ENCODE results near the gene OSBPL9.

OSBPL9 gene

DNA sequence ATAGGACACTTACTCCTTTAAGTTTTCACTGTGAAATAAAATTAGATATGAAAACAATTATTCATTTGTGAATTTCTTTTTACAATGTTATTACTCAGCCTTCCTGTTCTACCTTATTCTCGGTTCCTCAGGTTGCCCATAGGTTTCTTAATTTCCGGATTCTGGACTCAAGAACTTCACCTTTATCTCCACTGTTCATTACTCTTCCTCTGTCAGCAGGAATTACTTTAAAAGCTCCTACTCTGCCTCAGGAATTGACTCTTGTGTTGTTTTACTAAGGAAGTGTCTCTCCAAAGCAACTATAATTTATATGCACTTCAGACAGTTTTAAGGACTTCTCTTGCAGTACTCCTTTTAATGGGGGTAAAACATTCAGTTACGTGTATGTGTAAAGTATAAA, 123.8 kb downstream of the OSBPL9 start:
- no peak for DNase-seq

DNA sequence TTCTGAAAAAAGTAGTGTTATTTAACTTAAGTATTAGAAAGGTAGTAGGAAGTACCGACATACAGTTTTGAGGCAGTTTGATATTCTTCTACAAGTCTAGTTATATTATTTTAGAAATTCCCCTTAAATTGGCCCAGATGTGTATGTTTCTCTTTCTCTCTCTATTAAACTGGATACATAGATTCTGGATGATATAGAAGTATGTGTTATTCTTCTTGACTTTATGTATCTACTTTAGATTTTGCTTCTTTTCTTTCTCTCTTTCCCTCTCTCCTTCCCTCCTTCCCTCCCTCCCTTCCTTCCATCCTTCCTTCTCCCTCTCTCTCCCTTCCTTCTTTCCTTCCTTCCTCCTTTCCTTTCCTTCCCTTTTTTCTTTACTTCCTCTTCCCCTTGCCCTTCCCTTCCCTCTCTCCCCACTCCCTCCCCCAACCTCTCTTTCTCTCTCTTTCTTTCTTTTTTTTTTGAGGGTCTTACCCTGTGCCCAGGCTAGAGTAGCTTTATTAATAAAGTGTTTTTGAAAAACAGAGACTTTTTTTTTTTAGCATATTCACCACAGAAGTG, 124.3 kb downstream of the OSBPL9 start:
- DNase-seq, result no peak

DNA sequence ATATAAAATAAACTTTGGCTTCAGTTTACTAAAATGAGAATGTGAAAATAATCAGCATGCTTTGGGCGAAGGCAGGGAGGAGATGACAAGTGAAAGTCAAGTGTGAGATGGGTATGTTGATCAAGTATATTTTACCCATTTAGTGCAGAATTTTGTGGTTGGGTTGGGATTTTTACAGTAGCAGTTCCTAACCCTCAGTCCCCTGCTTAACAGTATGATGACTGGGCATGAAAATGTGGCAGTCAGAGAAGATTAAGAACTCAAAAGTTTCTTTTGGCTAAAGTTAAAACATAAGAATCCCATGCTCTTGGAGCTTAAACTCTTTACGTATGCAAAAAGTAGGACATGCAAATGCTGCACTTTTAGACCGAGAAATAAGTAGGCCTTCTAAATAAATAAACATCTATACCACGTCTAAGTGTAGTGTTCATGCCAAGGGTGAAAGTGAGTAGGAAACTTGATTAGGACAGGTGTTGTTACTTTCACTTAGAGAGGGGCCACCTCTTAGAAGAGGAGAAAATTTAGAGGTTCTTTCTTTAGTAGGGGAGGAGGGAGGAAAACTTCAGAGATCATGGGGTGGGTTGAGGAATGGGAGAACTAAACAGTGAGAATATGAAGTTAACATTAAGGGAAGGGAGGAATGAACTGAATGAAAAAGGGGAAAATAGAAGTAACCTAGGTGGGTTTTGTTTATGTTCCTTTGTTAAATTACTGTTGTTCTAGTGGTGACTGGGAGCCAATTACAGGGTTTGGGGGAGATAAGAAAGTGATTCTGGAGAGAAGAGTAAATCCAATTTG, 127.8 kb downstream of the OSBPL9 start:
- DNase-seq, result no peak

DNA sequence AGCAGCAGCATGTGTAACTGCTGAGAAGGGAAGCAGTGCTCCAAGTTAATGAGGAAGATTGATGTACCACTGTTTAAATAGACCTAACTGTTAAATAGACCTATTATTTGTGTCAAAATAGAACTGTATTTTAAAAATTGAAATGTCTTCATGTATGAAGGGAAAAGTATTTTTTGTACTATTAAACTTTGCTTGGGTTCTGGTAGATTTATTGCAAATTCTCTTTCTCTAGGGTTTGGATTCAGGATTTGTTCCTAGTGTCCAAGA, 128.3 kb downstream of the OSBPL9 start:
- DNase-seq, result no peak

DNA sequence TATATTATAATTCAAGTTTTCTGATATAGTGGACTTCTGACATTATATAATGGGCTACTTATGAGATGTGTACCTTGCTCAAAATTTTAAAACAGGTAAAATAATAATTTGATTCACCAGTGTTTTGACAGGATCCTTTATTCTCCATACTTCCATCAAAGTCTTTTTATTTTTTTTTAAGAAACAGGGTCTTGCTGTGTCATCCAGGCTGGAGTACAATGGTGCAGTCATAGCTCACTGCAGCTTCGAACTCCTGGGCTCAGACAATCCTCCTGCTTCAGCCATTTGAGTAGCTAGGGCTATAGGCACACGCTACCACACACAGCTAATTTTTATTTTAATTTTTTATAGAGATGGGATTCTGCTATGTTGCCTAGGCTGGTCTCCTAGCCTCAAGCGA, 132.3 kb downstream of the OSBPL9 start:
- DNase-seq, result no peak

DNA sequence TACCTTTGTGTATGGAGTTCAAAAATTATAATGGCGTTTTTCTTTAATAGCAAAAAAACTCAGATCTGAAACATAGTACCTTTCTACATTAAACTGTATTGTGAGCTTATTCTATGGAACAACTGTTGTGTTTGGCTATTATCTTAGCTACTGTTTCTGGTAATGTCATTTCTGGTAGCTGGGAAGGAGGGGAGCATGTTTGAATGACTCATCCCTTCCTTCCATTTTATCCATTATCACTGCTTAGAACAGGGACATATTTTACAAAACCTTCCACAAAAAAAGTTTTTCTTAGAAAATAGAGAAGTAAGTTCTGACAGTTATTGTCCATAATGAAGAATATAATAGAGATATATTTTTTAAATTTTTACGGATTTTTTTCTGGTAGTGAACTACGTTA, 133.3 kb downstream of the OSBPL9 start:
- no peak for DNase-seq

DNA sequence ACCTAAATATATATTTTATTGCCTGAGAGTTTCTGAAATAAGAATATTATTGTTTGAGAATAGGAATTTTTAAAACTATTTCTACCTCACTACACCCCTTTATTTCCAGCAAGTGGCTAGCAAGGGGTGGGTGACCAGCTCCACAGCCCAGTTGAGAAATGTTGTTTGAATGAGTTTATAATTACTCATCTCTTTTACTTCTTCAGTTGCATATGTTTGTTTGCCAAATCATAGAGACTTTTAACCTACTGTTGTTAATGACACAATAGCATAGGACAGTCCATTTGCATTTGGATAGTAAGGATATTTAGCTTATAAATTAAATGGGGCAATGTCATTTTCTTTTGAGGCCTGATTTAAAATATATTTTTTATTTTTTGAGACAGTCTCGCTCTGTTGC, 133.8 kb downstream of the OSBPL9 start:
- no peak for DNase-seq

DNA sequence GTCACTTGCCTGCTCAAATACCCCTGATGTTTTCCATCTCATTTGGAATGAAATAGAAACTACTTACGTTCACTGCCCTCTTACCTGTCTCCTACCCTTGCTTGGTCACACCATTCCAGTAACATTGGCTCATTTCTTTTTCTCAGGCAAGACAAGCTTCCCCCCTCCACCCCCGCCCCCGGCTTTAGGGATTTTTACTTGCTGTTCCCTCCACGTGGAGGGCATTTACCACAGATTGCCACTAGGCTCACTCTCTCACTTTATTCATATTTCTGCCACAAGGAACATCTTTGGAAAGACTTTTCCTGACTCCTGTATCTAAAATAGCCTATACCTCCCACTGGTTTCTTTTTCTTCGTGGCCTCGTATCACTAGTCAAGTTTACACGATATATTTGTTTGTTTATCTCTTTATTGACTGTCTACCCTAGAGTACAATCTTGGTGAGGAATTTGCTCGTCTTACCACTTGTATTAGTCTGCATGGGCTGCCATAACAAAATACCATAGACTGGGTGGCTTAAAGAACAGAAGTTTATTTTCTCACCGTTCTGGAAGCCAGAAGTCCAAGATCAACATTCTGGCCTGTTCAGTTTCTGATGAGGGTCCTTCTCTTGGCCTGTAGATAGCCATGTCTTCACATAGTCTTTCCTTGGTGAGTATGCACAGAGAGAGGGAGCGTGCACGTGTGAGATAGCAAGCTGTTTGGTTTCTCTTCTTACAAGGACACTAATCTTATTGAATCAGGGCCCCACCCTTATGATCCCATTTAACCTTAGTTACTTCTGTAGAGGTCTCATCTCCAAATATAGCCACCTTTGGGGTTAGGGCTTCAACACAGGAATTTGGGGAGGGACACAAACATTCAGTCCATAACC, 135.4 kb downstream of the OSBPL9 start:
- DNase-seq, result no peak

DNA sequence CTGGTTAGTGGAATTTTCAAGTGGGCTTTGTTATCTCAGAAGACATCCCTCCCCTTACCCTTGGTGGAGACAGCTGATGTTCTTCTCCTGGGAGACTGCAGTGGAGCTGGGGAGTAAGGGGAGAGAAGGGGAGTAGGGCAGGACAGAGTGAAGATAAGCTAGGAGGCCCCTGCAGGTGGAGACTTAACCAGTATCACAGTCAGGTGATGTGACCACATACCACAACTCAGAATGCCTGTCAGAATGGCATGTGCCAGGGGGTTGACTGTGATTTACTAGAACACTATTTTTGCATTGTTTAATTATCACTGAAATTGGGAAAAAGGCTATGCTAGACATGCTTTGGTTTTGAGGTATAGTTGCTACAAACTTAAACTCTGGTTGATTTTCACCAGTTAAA, 137.1 kb downstream of the OSBPL9 start:
- no peak for DNase-seq

DNA sequence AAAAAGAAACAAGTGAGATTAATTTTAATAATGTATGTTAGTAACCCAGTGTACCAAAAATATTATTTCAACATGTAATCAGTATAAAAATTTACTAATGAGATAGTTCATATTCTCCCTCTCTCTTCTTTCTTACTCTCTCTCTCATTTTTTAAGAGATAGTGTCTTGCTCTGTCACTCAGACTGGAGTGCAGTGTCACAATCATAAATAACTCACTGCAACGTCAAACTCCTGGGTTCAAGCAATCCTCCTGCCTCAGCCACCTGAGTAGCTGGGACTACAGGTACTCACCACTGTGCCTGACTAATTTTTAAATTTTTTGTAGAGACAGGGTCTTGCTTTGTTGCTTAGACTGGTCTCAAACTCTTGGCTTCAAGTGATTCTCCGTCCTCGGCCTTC, 137.8 kb downstream of the OSBPL9 start:
- DNase-seq, result no peak

DNA sequence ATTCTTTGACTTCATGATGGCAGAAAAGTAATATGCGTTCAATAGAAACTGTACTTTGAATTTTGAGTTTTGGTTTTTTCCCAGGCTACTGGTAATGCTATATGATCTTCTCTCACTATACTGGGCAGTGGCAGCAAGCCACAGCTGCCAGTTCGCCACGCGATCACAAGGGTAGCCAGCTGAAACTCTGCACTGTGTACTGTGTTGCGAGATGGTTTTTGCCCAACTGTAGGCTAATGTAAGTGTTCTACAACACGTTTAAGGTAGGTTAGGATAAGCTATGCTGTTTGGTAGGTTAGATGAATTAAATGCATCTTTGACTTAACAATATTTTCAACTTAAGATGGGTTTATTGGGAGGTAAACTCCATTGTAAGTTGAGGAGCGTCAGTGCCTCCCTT, 138.5 kb downstream of the OSBPL9 start:
- DNase-seq, result no peak

DNA sequence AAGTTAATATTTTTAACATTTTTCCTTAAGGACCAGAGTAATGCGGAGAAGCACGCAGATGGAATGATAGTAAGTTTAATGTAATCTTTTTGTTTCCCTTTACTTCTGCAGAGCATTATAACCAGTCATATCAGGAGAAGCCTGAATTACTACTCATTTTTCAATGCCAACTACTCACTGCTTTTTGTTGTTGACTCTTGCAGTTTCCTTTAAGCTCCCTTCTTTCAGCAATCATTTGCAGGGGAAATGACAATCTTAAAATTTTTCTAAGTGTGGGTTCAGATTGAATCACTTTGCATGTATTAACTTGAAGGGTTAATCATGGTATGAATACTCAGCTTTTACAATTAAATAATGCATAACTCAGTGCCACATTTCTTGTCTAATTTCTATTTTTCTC, 139.4 kb downstream of the OSBPL9 start:
- DNase-seq, result no peak

DNA sequence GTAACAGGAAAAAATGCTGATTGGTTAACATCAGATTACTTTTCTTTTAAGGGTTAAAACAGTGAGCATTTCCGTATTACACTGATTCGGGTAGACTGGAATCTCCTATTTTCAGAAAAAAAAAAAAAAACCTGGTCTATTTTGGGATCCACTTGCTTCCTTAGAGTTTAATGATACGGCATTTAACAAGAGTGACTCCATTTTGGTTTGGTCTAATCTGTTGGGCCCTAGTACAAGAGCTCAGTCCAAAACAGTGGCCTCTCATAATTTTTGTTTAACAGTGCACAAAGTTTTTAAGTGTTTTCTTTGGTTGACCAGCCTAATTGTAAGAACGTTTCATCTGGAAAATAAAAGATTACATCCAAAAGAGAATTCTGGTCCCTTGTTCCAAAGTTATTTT, 141.4 kb downstream of the OSBPL9 start:
- DNase-seq, result no peak

DNA sequence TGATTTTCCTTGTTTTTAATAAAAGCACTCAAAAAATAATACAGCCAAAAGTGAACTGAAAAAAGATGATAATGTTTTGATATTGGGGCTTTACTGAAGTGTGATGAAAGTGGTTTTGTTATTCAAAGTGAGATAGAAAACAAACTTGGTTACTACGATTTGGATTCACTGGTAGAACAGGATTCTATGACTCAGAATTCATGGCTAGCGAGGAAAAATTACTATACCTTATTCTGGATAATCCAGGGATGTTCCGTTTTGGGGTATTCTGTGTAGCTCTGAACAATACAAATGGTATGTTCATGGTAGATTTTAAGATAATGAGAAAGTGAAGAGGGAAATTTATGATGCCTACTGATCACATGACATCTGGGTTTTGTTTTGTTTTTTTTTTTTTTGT, 144.0 kb downstream of the OSBPL9 start:
- DNase-seq, result no peak

DNA sequence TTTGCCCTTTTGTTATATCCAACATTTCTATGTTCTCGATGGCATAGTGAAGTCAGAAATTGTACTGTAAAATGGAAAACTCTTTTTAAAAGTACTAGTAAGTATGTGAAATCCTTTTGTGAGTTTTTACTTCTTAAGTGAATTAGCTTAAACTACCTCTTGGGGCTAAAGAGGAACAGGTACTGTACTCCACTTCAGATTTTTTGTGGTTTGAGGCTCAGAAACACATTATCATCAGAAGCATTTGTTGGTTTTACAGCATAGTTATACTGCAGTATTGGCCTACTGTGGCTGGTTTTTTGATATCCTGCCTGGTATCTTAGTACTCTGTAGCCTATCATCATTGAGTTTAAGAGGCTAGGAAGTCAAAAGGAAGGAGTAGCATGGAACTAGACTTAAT, 144.5 kb downstream of the OSBPL9 start:
- DNase-seq, result no peak

DNA sequence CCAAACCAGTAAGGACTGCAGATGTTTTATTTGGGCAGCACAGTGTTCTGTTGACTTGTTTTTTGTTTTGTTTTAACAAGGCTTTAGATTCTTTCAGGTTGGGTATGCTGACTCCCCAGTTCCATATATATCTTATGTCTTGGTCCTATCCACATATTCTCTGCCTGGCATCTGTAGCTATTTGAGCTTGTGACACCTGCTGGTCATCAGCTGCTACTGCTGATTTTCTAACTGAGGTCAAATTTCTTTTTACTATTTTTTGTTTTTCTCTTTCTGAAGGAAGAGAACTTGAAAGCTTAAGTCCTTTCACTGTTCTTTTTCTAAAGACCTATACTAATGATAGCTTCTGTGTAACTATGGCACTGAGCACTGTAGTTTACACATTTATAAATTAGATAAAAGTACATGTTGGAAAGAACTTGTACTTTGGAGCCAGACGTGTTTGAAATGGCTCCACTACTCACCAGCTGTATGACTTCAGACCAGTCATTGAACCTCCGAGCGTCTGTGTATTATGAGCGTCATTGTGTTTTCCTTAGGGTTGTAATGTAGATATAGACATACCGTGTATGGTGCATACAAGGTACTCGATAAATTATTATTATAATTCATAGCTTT, 152.2 kb downstream of the OSBPL9 start:
- no peak for DNase-seq

DNA sequence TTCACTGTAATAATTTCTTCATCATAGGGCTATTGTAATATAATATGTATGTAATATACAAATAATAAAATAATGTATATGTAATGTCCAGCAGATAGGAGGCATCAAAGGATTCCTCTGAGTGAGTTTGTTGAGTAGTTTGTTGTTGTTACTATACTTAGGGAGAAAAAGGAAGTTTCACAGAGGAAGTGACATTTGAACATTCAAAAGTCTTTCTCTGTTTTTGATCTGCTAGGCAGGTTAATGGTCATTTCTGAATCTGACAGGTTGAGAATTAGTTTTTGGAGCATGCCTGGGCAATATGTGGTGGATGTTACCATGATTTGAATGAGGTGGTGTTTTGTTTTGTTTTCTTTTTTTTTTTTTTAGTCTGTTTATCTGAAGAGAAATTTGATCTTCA, 159.5 kb downstream of the OSBPL9 start:
- no peak for DNase-seq

DNA sequence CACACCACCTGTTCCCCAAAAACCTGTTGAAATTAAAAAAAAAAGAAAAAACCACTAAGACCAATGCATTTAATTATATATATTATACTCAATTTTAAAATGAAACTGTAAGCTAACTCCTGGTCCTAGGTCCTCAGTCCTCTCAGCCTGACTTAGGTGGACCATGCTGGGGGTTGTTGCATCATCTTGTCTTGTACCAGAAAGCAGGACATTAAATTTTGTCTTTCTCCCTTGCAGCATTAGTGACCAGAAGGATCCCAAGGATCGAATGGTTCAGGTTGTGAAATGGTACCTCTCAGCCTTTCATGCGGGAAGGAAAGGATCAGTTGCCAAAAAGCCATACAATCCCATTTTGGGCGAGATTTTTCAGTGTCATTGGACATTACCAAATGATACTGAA, 164.0 kb downstream of the OSBPL9 start:
- DNase-seq, result no peak

DNA sequence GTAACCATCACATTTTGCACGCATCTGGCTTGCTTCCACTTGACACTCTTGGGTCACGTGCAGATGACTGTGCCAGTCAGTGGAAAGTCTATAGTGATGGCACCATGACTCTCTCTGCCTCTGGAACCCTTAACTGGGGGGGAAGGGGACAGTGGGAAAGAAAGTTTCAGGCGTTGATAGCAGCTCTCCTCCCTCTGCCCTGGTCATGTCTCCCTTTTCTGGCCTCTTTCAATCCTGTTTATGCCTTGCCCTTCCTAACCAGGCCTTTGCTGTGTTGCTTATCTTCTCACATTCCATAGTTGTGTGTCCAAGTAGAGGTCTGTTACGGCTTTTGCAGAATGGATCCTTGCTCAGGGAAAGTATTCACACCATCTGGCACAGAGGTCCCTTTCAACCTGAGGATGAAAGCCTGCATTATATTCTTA, 168.1 kb downstream of the OSBPL9 start:
- no peak for DNase-seq

DNA sequence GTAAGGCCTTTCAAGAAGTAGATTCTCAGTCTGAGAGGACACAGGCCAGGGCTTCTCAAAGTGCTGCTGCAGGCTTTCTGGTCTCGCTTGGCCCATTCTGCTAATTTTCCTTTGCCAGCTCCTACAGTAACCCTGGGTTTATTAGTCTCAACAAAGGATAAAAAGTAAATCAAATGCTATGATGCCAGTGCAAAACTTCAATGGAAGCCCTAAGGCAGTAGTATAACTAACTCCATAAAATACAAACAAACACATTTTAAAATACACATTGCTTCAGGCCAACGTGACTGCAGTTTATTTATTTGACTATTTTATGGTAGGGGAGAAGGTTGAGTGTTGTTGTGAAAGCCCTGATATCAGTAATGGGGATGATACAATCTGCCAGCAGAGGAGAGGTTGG, 172.0 kb downstream of the OSBPL9 start:
- DNase-seq, result no peak

DNA sequence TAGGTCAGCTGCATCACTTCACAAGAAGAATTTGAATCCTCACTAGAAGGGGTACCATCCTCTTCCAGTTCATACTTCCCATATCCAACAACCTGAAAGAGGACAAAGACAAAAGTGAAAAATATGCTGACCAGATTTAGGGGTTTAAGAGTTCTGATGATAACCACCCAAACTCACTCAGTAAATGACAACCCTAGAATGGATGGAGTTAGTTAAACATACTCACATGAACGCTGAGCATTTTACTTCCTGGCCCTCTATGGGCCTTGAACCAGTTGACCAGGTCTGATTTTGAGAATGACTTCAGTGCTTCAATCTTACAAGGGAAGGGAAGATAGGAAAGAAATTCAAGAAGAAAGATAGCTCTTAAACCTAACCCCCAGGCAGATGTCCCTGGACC, 172.4 kb downstream of the OSBPL9 start:
- no peak for DNase-seq

DNA sequence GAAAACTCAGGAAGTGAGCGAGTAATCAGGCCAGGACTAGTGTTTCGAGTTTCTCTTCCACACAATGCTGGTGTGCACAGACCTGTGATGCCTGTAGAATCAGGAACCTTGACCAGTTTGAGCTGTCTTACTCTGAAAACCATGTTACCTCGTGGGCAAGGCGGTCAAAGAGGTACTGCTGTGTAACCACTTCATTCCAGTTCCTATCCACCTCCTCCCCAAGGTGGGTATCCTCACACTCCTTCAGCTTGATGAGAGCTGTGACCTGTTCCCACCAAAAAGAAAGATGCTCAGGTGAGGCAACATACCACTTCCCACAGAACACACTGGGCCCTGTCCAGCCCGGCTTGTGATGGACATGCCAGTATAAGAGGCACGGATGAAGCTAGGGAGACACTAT, 173.5 kb downstream of the OSBPL9 start:
- DNase-seq, result no peak

DNA sequence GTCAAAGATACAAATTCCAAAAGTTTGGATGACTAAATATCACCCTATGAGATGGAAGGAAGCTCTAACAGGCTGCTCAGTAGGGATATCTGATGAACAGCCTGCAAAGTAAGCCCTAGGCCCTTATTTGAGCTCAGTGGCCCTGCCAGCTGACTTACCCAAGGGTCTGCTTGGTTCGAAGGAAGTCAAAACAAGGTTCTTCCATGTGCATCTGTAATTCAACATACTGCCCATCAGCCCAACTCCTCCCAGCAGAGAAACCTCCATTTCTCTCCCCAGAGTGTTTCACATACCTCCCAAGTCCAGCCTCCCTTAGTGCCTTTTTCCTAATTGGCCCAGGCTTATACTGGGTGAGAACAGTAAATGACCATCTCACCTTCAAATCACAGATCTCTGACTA, 175.0 kb downstream of the OSBPL9 start:
- no peak for DNase-seq

DNA sequence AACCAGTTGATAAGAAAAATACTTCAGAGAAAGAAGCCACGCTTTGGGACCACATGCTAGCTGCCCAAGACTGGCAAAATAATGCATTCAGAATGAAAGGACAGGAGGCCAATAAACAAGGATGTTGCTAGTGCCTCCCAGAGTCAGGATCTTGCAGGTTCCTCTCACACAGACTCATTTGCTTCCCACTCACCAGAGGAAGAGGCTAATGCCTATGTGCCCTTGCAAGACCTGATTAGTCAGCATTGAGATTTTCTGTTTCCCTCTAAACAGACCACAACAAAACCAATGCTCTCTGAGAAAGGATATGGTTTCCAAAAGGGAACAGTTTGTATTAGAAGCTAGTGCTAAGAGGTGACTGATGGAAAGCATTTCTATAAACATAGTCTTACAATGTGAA, 176.0 kb downstream of the OSBPL9 start:
- DNase-seq, result no peak

All from effector CD8-positive, alpha-beta T cell (primary cell).